ENCODE results near the gene DDX5. TPM values are rescaled to one million over a fixed set of nuclear protein-coding genes. Genes with fewer than 3 reads are reported as not detected.
A peak's percentile ranks its signal among the peaks of the same experiment; 100 is the strongest.

DDX5 gene
- 1,000 to 10,000 TPM; 1,301 to 1,824 (median 1,519) TPM for polyA plus RNA-seq (ENCODE audit: low read depth in 6 of 6)

DNA sequence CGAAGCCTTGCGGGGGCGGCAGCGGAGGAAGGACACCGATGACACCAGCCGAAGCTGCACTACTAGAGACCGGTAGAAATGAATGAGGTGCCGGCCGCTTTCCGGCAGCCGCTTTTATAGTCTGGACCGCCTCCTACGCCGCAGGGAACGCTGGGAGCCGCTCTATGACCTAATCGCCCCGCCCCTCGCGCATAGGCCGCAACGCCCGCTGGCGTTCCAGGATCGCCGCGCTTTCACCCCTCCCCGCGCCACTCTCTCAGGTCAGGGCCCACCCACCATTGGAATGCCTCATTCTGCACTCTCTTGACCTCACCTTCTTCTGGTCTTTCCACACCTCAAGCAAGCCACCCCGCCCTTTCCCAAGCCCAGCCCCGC is at the start of gene DDX5:
TSS of gene DDX5 (minus strand) at position 89 of the 375 bp plus-strand sequence. CDS start 170 bp downstream, outside the sequence.
- Mint-ChIP-seq H3K9me3 (peaks cover 0 to 5% (median 0%) of the 10 kb centered on the region in 7 donors), H3K4me1 (peaks cover 41 to 46% (median 43%) of the 10 kb centered on the region in 3 donors), H3K36me3 (peaks cover 42 to 43% of the 10 kb centered on the region in 2 donors), H3K27me3 (no peaks in the 10 kb centered on the region), H3K4me3 (peak within 1 kb of the TSS; percentile 97 to 100 (median 100)), H3K27ac (peak within 1 kb of the TSS; percentile 100)
- peak; percentile 57 to 60 for ATAC-seq (ENCODE audit: low read depth in 2 of 2)
- DNase-seq = peak; percentile 96

DNA sequence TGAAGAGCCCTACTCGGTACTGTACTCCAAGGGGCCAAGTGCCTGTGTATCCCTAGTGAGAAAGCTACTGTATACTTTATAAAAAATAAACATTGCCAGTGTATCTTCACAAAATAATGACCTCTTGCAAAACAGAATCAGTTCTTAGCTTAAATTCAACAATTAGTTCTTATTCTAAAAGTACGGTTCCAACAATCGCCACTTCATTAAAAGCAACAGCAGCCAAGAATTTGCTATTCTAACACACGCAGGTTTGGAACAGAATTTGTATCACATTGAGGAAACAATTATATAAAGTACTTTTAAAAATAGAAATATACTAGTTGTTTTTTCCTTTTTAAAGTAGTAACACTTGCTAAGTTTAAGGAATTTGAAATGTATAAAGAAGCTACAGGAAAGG is 49.2 kb upstream of the DDX5 start:
- Mint-ChIP-seq H3K9me3 (no peaks in the 10 kb centered on the region), H3K36me3 (peaks cover 8 to 14% of the 10 kb centered on the region in 2 donors), H3K4me3 (no peak overlapping the region), H3K27ac (no peak overlapping the region), H3K27me3 (no peaks in the 10 kb centered on the region), H3K4me1 (no peaks in the 10 kb centered on the region)
- ATAC-seq (ENCODE audit: low read depth in 2 of 2) (no peak), DNase-seq (no peak)

DNA sequence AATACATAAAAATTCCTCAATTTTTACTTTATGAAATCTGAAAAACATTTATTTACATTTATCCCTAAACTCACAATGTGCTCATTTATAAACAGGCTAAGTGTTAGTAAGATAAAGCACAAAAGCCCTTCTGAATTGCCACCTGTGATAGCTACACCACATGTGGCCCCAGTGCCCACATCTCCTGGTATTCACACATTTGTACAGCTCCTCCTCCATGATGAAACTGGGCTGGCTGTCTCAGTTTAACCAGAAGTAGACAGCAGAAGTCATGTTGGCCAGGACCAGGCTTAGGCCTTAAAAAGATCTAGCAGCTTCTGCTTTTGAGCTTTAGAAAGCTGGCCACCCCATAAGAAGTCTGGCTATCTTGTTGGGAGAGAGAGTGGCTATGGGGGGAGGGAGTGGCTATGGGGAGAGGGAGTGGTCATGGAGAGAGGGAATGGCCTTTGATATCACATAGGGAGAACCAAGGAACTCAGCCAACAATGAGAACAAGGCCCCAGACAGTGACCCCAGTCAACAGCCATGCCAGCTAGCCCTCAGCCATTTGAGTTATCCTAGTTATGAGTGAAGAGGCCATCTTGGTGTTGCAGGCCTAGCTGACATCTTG is 48.0 kb upstream of the DDX5 start:
- H3K4me1 Mint-ChIP-seq = no peaks in the 10 kb centered on the region
- no peaks in the 10 kb centered on the region for H3K27me3 Mint-ChIP-seq
- peak overlapping the region in 1 of 6 donors; percentile 82 for H3K27ac Mint-ChIP-seq
- H3K4me3 Mint-ChIP-seq = no peak overlapping the region
- H3K9me3 Mint-ChIP-seq = no peaks in the 10 kb centered on the region
- peaks cover 8 to 14% of the 10 kb centered on the region in 2 donors for H3K36me3 Mint-ChIP-seq
- DNase-seq (no peak), ATAC-seq (ENCODE audit: low read depth in 2 of 2) (no peak)

DNA sequence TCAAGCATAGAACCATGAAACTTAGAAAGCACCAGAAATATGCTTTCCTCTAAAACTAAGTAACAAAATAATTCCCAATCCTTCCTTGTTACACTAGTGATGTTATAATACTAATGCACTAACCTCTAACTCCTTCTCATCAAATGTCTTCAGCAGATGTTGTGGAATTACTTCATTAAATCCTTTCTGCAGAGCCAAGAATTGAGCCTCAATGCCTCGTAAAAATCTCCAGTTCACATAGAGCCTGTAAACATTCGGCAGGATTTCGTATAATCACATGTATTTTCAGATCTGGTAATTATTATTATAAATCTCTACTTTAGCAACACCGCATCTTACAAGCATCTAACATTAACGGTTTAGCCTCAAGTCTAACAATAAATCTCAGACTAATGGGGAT is 45.4 kb upstream of the DDX5 start:
- Mint-ChIP-seq H3K27me3 (no peaks in the 10 kb centered on the region), H3K27ac (peak overlapping the region in 1 of 6 donors; percentile 26), H3K4me3 (no peak overlapping the region), H3K4me1 (no peaks in the 10 kb centered on the region), H3K36me3 (peaks cover 5 to 13% of the 10 kb centered on the region in 2 donors), H3K9me3 (no peaks in the 10 kb centered on the region)
- no peak for DNase-seq
- no peak for ATAC-seq (ENCODE audit: low read depth in 2 of 2)

DNA sequence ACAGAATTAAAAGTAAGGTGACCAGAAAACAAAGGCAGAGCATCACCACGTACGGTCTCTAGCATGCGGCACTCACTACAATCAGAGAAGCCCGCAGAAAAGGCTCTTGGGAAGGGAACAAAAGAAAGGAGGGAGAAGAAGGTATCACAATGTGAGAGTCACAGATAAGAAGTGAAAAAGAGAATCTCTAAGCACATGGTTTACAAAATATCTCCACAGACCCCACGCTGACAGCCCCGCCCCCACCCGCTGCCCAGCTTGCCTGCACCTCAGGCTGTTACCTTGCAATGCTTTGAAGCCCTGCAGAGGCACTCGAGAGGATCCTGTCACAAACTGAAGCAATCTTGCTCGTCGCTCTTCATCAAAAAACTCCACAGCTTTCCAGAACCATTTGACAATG is 41.2 kb upstream of the DDX5 start:
- Mint-ChIP-seq H3K4me1 (no peaks in the 10 kb centered on the region), H3K27me3 (no peaks in the 10 kb centered on the region), H3K4me3 (no peak overlapping the region), H3K27ac (no peak overlapping the region), H3K9me3 (no peaks in the 10 kb centered on the region), H3K36me3 (no peaks in the 10 kb centered on the region)
- ATAC-seq (ENCODE audit: low read depth in 2 of 2) = no peak
- DNase-seq = no peak

DNA sequence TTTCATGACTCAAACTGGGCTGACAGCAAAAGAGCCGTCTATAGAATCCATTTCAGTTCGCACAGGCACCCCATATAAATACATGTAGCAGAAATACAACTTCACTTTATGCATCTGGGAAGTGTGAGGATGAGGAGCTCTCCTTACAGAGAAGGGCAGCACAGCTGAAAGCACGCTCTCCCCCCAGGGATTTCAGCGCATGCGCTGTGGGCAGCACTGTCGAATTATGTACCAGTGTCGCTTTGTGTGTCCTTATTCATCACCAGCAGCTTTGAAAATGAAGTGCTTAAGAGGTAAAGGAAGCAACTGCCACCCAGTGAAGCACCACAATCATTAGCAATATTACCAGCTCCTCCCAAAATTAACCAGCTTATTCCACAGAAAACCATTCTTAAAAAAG is 40.6 kb upstream of the DDX5 start:
- no peaks in the 10 kb centered on the region for H3K9me3 Mint-ChIP-seq
- H3K36me3 Mint-ChIP-seq = no peaks in the 10 kb centered on the region
- peak overlapping the region in 1 of 6 donors; percentile 3 for H3K27ac Mint-ChIP-seq
- DNase-seq = no peak
- no peak overlapping the region for H3K4me3 Mint-ChIP-seq
- ATAC-seq (ENCODE audit: low read depth in 2 of 2) = no peak
- no peaks in the 10 kb centered on the region for H3K4me1 Mint-ChIP-seq
- H3K27me3 Mint-ChIP-seq = no peaks in the 10 kb centered on the region

DNA sequence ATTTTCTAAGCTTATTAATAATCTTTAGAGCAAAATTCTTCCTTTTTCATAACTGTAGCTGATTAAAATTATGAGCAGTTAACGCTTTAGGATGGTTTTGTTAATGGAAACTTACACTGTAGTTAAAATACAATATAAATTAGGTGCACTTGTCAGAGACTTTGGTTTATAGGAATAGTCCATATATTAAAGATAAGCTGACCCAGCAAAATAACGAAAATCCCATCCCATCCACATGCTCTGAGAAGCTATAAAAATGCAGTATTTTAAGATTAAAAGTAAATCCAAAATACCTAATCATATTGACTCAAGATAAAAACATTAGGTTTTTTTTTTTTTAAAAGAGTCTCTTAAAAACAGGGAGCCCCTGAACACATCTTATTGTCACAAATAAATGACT is 38.7 kb upstream of the DDX5 start:
- no peak for ATAC-seq (ENCODE audit: low read depth in 2 of 2)
- Mint-ChIP-seq H3K27ac (peak overlapping the region in 1 of 6 donors; percentile 16), H3K4me1 (no peaks in the 10 kb centered on the region), H3K4me3 (no peak overlapping the region), H3K36me3 (no peaks in the 10 kb centered on the region), H3K27me3 (no peaks in the 10 kb centered on the region), H3K9me3 (no peaks in the 10 kb centered on the region)
- no peak for DNase-seq

DNA sequence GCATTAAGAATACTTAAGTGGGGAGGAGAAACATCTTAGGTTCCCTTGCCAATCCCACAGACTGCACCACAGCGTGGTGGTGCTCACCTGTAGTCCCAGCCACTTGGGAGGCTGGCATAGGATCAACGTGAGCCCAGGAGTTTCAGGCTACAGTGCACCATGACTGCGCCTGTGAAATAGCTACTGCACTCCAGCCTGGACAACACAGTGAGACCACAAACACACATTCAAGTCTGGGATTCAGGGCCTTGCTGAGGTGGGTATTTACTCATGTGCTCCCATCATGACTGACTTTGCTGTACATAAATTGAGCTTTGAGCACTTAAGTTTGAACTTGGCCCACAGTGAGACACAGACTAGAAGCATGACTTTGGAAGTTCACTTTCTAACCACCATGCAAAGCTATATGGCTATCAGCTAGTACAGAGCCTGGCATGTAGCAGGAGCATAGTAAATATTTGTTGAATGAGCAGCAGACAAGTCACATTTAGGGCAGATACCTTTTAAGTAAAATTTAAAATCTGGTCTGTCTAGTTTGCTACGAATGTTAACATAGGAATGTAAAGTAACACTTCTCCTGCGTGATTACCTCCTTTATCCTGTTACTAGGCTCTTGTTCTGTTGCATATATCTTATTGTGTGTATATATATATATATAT is 34.2 kb upstream of the DDX5 start:
- H3K27ac Mint-ChIP-seq = no peak overlapping the region
- H3K36me3 Mint-ChIP-seq = peaks cover 0 to 16% of the 10 kb centered on the region in 2 donors
- no peak for DNase-seq

DNA sequence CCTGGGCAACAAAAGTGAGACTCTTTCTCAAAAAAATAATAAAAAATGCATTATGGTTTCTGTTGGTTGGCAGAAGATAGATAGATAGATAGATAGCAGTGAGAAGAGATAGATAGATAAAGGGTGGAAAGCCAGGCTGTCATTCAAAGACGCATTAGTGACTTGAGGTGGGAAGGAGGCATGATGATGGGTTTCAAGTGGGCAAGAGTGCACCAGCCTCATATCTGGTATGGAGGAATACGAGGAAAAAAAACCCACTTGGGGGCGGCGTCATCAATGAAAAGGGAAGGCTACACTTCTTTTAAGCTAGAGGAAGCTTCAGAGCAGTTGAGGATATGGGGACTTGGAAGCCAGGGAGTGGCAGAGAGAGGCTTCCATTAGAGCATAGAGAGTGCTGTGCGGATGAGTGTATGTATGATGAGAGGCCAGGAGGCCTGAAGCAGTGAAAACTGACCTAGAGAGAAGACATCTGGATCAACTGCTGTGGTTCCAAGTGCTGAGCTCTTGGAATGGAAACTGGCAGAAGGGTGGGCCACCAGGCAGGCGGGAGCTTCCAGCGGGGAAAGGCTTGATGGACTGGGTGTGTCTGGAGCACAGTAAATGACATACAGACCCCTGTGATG is 32.5 kb upstream of the DDX5 start:
- H3K4me1 Mint-ChIP-seq = no peaks in the 10 kb centered on the region
- no peaks in the 10 kb centered on the region for H3K9me3 Mint-ChIP-seq
- no peak overlapping the region for H3K4me3 Mint-ChIP-seq
- H3K27me3 Mint-ChIP-seq = no peaks in the 10 kb centered on the region
- no peak for ATAC-seq (ENCODE audit: low read depth in 2 of 2)
- peaks cover 0 to 29% of the 10 kb centered on the region in 2 donors for H3K36me3 Mint-ChIP-seq
- H3K27ac Mint-ChIP-seq = peak overlapping the region in 4 of 6 donors; percentile 2 to 59 (median 31)
- DNase-seq = no peak

More for the DNA sequence above, 34.2 kb upstream of the DDX5 start:
- no peaks in the 10 kb centered on the region for H3K27me3 Mint-ChIP-seq
- H3K4me3 Mint-ChIP-seq = no peak overlapping the region
- no peak for ATAC-seq (ENCODE audit: low read depth in 2 of 2)
- H3K4me1 Mint-ChIP-seq = no peaks in the 10 kb centered on the region
- no peaks in the 10 kb centered on the region for H3K9me3 Mint-ChIP-seq

DNA sequence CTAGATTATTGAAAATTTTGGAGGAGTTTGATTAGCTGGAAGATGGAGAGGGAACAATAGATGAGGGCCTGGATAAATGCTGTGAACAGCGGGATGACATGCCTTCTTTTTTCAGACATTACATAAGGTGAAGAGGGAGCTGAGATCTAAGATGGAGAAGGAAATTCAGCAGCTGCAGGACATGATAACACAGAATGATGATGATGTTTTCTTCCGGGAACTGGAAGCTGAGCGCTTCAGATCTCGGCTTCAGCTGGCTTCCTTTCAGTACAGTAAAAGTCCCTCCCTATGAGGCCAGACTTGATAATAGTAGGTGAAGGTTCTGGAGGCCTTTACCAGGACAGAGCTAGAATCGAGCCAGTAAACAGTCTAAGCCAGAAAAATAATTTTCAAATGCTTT is 31.4 kb upstream of the DDX5 start:
- Mint-ChIP-seq H3K27me3 (no peaks in the 10 kb centered on the region), H3K4me1 (no peaks in the 10 kb centered on the region), H3K36me3 (peaks cover 5 to 29% of the 10 kb centered on the region in 2 donors), H3K27ac (no peak overlapping the region), H3K9me3 (no peaks in the 10 kb centered on the region), H3K4me3 (no peak overlapping the region)
- no peak for DNase-seq
- no peak for ATAC-seq (ENCODE audit: low read depth in 2 of 2)

DNA sequence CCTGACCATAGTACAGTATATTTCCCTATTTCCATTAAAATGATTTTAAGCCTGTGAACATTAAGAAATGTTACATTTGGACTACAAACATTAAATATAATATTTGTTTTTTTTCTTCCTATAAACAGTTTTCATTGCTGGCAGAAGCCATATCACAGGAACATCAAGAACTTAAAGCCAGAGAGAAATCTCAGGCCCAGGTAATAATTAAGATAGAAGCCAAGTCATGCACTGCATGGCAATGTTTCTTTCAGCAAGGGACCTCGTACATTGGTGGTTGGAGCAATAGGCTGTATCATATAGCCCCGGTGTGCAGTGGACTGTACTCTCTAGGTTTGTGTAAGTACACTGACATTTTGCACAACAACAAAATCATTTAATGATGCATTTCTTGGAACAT is 30.8 kb upstream of the DDX5 start:
- DNase-seq (no peak), ATAC-seq (ENCODE audit: low read depth in 2 of 2) (no peak)
- no peak overlapping the region for H3K4me3 Mint-ChIP-seq
- H3K27me3 Mint-ChIP-seq = no peaks in the 10 kb centered on the region
- peaks cover 8 to 29% of the 10 kb centered on the region in 2 donors for H3K36me3 Mint-ChIP-seq
- H3K9me3 Mint-ChIP-seq = no peaks in the 10 kb centered on the region
- H3K27ac Mint-ChIP-seq = no peak overlapping the region
- no peaks in the 10 kb centered on the region for H3K4me1 Mint-ChIP-seq

DNA sequence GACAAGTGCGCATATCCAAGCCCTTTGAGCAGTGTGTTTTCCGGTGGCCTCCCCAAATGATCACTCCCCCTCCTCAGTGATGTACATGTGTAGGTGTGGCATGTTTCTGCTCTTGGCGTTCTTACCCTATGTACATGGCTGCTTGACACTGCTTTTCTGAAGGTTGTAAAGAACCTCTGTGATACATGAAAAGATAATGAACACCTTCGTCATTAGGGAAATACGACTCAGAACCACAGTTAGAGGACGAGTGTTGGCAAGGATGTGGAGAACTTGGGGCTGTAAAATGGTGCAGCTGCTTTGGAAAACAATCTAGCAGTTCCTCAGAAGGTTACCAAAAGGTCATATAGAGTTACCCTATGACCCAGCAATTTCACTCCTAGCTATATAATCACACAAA is 29.3 kb upstream of the DDX5 start:
- Mint-ChIP-seq H3K27ac (peak overlapping the region in 1 of 6 donors; percentile 50), H3K9me3 (no peaks in the 10 kb centered on the region), H3K27me3 (no peaks in the 10 kb centered on the region), H3K4me3 (no peak overlapping the region), H3K36me3 (peaks cover 18 to 39% of the 10 kb centered on the region in 2 donors), H3K4me1 (no peaks in the 10 kb centered on the region)
- DNase-seq (no peak), ATAC-seq (ENCODE audit: low read depth in 2 of 2) (no peak)

DNA sequence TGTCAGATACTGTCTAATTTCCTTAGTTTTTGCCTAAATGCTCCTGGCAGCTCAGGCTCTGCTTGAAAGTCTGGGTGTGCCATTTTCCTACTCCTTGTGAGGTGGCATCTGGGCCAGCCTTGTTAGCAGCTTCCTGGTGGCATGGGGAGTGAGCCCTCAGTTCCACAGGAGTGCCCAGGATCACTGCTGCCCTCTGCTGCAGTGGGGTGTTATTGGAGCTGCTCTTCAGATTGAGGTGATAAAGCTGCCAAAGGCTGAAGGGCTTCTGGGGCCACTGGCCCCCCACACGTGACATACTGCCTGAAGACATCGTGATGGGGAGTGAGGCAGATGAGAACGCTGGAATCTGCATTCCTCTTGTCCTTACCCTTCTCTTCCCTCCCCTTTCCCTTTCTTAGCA is 28.1 kb upstream of the DDX5 start:
- H3K4me3 Mint-ChIP-seq = no peak overlapping the region
- no peaks in the 10 kb centered on the region for H3K4me1 Mint-ChIP-seq
- ATAC-seq (ENCODE audit: low read depth in 2 of 2) = peak in 1 of 2 donors; percentile 45
- no peak for DNase-seq
- H3K9me3 Mint-ChIP-seq = no peaks in the 10 kb centered on the region
- H3K27ac Mint-ChIP-seq = peak overlapping the region in 2 of 6 donors; percentile 15 to 83
- H3K27me3 Mint-ChIP-seq = no peaks in the 10 kb centered on the region
- H3K36me3 Mint-ChIP-seq = peaks cover 25 to 47% of the 10 kb centered on the region in 2 donors

DNA sequence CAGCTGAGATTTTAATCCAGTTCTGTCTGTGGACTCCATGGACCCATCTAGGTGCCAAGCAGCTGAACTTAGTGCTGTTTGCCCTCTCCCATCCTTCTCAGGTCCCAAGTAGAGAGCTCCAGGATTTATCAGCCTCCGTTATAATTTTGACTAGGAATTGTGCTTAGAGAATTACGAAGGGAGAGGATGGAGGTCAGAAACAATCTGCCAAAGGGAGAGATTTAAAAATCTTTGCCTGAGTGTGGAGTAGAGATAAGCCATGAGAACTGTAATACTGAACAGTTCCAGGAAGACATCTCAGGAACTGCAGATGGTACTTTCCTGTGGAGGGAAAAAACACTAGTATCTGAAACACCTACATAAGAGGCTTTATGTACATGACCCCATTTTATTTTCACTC is 27.7 kb upstream of the DDX5 start:
- H3K36me3 Mint-ChIP-seq = peaks cover 26 to 48% of the 10 kb centered on the region in 2 donors
- peak overlapping the region in 1 of 8 donors; percentile 2 for H3K4me3 Mint-ChIP-seq
- no peaks in the 10 kb centered on the region for H3K4me1 Mint-ChIP-seq
- H3K27me3 Mint-ChIP-seq = no peaks in the 10 kb centered on the region
- peak overlapping the region in 2 of 6 donors; percentile 58 to 83 for H3K27ac Mint-ChIP-seq
- no peak for DNase-seq
- no peak for ATAC-seq (ENCODE audit: low read depth in 2 of 2)
- H3K9me3 Mint-ChIP-seq = no peaks in the 10 kb centered on the region
